K562 (cell line): ENCODE results near the gene CFAP54. TPM values are rescaled to one million over a fixed set of nuclear protein-coding genes. Genes with fewer than 3 reads are reported as not detected.
A peak's percentile ranks its signal among the peaks of the same experiment; 100 is the strongest.

Source experiments
- ELF4 ChIP-seq: fragments of 450-650 bp; formaldehyde crosslinking; IDR thresholded peaks from 2 replicates; pipeline ENCODE4 v1.4.0; 2022; ENCODE audit warnings: missing genetic modification characterization
- MCM3 ChIP-seq: fragments of 450-650 bp; IDR thresholded peaks from 2 replicates; pipeline ENCODE4 v1.6.1; 2016
- MEF2D ChIP-seq: conservative IDR thresholded peaks from 2 replicates; pipeline ENCODE4 v1.6.1; 2016; ENCODE audit warnings: low read depth, missing genetic modification characterization, missing compliant biosample characterization
- MTA2 ChIP-seq: fragments of 450-650 bp; IDR thresholded peaks from 2 replicates; pipeline ENCODE4 v1.6.1; 2016; ENCODE audit warnings: low read depth
- NCOA1 ChIP-seq: fragments of 450-650 bp; IDR thresholded peaks from 2 replicates; pipeline ENCODE4 v1.6.1; 2016; ENCODE audit warnings: low read depth
- POLR3A ChIP-seq: IDR thresholded peaks from 2 replicates; pipeline ENCODE4 v1.6.1; 2011; ENCODE audit warnings: borderline replicate concordance, mild to moderate bottlenecking, moderate library complexity; ENCODE audit not compliant: insufficient read length, insufficient read depth; ENCODE audit errors: extremely low read depth
- SIN3A ChIP-seq, 2 experiments: fragments of 150-350 bp in 1 of 2; IDR thresholded peaks; 2 replicates each; pipeline ENCODE4 v1.6.1; 2011 to 2016; ENCODE audit warnings: borderline replicate concordance in 2 of 2, low read depth in 2 of 2, low read length in 2 of 2, mild to moderate bottlenecking in 2 of 2, moderate library complexity in 2 of 2; ENCODE audit not compliant: control insufficient read depth in 1 of 2
- SNIP1 ChIP-seq: fragments of 450-650 bp; IDR thresholded peaks from 2 replicates; pipeline ENCODE4 v1.7.1; 2017; ENCODE audit warnings: low read depth, mild to moderate bottlenecking
- STAT5A ChIP-seq: IDR thresholded peaks from 2 replicates; pipeline ENCODE4 v1.6.1; 2012; ENCODE audit warnings: low read length, inconsistent platforms, borderline replicate concordance
- TSC22D4 ChIP-seq: fragments of 450-650 bp; IDR thresholded peaks from 2 replicates; pipeline ENCODE4 v1.6.1; 2016; ENCODE audit warnings: missing genetic modification characterization, missing biosample characterization, control low read depth
- ZNF133 ChIP-seq: fragments of 250-450 bp; sonication (Bioruptor Pico); IDR thresholded peaks from 2 replicates; pipeline ENCODE4 v1.4.0; 2020; ENCODE audit warnings: mild to moderate bottlenecking
- ZNF586 ChIP-seq: fragments of 450-650 bp; formaldehyde crosslinking; conservative IDR thresholded peaks from 2 replicates; pipeline ENCODE4 v1.4.0; 2020; ENCODE audit warnings: mild to moderate bottlenecking, moderate library complexity
- polyA plus RNA-seq, 8 experiments: library from polyadenylated mRNA; depleted of rRNA in 4 of 8; stranded (reverse) in 5 of 8; unstranded in 3 of 8; fragments of >200 nt; fragmentation: Nextera tagmentation in 2 of 8; fragmentation: Illumina TruSeq in 1 of 8; extraction: Ambion mirVana in 2 of 8; extraction: Trizol in 1 of 8; gene quantifications; 2 replicates each; pipeline versions ENCODE4 v1.2.1 to v1.2.3, GENCODE V29; 2011 to 2014; ENCODE audit warnings: inconsistent platforms in 1 of 8, missing spikeins in 1 of 8
- total RNA-seq, 7 experiments: library from RNA; depleted of rRNA in 6 of 7; stranded (reverse); fragments of >200 nt in 6 of 7; fragmentation: Illumina TruSeq in 2 of 7; extraction: Trizol in 2 of 7; gene quantifications; 2 replicates each; pipeline versions ENCODE4 v1.2.1 to v1.2.3, GENCODE V29; 2011 to 2021; ENCODE audit warnings: low replicate concordance in 1 of 7
- TF ChIP-seq, protein P1 (sequence below), 2 experiments: fragments of 450-650 bp; IDR thresholded peaks; 2 replicates each; pipeline ENCODE4 v1.6.1; 2016
- TF ChIP-seq, protein P2 (sequence below): sonication (generic); formaldehyde crosslinking; IDR thresholded peaks from 2 replicates; pipeline ENCODE4 v1.8.0; 2022; ENCODE audit warnings: missing genetic modification reagents, mild to moderate bottlenecking, borderline replicate concordance
- TF ChIP-seq, protein P3 (sequence below): sonication (generic); formaldehyde crosslinking; IDR thresholded peaks from 2 replicates; pipeline ENCODE4 v1.8.1; 2023; ENCODE audit warnings: mild to moderate bottlenecking, missing genetic modification reagents
- TF ChIP-seq, protein P4 (sequence below): sonication (generic); formaldehyde crosslinking; IDR thresholded peaks from 2 replicates; pipeline ENCODE4 v1.8.0; 2022; ENCODE audit warnings: missing genetic modification reagents, mild to moderate bottlenecking, moderate library complexity, borderline replicate concordance
- TF ChIP-seq, protein P5 (sequence below): fragments of 250-450 bp; sonication (Bioruptor Pico); IDR thresholded peaks from 2 replicates; pipeline ENCODE4 v1.8.0; 2021; ENCODE audit warnings: borderline replicate concordance, mild to moderate bottlenecking, moderate library complexity; ENCODE audit not compliant: poor library complexity, severe bottlenecking
- TF ChIP-seq, protein P6 (sequence below): IDR thresholded peaks from 2 replicates; pipeline ENCODE4 v1.6.1; 2016; ENCODE audit warnings: missing genetic modification characterization, missing compliant biosample characterization

Gene CFAP54
- total and polyA plus RNA-seq, 9 of the 15 experiments (the other 6 are each of a cell fraction or from before 2014, with no cell fraction given): 0.03 to 0.23 (median 0.10) TPM; not detected in 3

DNA sequence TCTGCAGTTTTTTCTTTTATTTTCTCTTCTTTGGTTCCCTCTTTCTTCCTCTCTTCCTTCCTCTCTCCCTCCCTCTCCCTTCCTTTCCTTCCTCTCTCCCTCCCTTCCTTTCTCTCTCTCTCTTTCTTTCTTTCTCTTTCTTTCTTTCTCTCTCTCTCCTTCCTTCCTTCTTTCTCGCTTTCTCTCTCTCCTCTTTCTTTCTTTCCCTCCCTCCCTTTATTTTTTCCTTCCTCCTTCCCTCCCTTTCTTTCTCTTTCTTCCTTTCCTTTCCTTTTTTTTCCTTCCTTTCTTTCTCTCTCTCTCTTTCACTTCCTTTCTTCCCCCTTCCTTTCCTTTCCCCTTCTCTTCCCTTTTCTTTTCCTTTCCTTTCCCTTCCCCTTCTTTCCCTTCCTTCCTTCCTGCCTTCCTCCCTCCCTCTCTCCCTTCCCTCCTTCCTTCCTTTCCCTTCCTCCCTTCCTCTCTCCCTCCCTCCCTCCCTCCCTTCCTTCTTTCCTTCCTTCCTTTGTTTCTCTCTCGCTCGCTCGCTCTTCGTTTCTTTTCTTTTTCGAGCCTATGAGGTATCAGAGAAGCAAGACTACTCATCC lies 13.7 kb downstream of the CFAP54 start (continued):
- TF ChIP-seq STAT5A: no peak
- no peak for TF ChIP-seq TSC22D4
- TF ChIP-seq, protein P1, sequence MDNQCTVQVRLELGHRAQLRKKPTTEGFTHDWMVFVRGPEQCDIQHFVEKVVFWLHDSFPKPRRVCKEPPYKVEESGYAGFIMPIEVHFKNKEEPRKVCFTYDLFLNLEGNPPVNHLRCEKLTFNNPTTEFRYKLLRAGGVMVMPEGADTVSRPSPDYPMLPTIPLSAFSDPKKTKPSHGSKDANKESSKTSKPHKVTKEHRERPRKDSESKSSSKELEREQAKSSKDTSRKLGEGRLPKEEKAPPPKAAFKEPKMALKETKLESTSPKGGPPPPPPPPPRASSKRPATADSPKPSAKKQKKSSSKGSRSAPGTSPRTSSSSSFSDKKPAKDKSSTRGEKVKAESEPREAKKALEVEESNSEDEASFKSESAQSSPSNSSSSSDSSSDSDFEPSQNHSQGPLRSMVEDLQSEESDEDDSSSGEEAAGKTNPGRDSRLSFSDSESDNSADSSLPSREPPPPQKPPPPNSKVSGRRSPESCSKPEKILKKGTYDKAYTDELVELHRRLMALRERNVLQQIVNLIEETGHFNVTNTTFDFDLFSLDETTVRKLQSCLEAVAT (IDR thresholded peaks at IDR 0.05): 0 out of 4 replicates have a peak, but pooled peaks of 1 of the 2 experiments have one; percentile 35
- no peak for TF ChIP-seq MEF2D (tag)
- TF ChIP-seq, protein P2, sequence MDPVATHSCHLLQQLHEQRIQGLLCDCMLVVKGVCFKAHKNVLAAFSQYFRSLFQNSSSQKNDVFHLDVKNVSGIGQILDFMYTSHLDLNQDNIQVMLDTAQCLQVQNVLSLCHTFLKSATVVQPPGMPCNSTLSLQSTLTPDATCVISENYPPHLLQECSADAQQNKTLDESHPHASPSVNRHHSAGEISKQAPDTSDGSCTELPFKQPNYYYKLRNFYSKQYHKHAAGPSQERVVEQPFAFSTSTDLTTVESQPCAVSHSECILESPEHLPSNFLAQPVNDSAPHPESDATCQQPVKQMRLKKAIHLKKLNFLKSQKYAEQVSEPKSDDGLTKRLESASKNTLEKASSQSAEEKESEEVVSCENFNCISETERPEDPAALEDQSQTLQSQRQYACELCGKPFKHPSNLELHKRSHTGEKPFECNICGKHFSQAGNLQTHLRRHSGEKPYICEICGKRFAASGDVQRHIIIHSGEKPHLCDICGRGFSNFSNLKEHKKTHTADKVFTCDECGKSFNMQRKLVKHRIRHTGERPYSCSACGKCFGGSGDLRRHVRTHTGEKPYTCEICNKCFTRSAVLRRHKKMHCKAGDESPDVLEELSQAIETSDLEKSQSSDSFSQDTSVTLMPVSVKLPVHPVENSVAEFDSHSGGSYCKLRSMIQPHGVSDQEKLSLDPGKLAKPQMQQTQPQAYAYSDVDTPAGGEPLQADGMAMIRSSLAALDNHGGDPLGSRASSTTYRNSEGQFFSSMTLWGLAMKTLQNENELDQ (CRISPR knock-in tag): no peak
- TF ChIP-seq ZNF586: no peak
- no peak for TF ChIP-seq SNIP1
- TF ChIP-seq POLR3A: no peak
- TF ChIP-seq, protein P3, sequence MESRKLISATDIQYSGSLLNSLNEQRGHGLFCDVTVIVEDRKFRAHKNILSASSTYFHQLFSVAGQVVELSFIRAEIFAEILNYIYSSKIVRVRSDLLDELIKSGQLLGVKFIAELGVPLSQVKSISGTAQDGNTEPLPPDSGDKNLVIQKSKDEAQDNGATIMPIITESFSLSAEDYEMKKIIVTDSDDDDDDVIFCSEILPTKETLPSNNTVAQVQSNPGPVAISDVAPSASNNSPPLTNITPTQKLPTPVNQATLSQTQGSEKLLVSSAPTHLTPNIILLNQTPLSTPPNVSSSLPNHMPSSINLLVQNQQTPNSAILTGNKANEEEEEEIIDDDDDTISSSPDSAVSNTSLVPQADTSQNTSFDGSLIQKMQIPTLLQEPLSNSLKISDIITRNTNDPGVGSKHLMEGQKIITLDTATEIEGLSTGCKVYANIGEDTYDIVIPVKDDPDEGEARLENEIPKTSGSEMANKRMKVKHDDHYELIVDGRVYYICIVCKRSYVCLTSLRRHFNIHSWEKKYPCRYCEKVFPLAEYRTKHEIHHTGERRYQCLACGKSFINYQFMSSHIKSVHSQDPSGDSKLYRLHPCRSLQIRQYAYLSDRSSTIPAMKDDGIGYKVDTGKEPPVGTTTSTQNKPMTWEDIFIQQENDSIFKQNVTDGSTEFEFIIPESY (CRISPR knock-in tag): no peak
- TF ChIP-seq, protein P4, sequence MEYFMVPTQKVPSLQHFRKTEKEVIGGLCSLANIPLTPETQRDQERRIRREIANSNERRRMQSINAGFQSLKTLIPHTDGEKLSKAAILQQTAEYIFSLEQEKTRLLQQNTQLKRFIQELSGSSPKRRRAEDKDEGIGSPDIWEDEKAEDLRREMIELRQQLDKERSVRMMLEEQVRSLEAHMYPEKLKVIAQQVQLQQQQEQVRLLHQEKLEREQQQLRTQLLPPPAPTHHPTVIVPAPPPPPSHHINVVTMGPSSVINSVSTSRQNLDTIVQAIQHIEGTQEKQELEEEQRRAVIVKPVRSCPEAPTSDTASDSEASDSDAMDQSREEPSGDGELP (CRISPR knock-in tag): no peak
- TF ChIP-seq ELF4 (CRISPR knock-in tag): no peak; the same call in 1 of the 2 replicates
- no peak for TF ChIP-seq MCM3
- TF ChIP-seq, protein P5, sequence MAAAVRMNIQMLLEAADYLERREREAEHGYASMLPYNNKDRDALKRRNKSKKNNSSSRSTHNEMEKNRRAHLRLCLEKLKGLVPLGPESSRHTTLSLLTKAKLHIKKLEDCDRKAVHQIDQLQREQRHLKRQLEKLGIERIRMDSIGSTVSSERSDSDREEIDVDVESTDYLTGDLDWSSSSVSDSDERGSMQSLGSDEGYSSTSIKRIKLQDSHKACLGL (CRISPR knock-in tag): no peak
- no peak for TF ChIP-seq SIN3A (IDR thresholded peaks at IDR 0.05; ENCODE audit: borderline replicate concordance in 2 of 2, control insufficient read depth in 1 of 2, low read depth in 2 of 2, low read length in 2 of 2)
- TF ChIP-seq, protein P6, sequence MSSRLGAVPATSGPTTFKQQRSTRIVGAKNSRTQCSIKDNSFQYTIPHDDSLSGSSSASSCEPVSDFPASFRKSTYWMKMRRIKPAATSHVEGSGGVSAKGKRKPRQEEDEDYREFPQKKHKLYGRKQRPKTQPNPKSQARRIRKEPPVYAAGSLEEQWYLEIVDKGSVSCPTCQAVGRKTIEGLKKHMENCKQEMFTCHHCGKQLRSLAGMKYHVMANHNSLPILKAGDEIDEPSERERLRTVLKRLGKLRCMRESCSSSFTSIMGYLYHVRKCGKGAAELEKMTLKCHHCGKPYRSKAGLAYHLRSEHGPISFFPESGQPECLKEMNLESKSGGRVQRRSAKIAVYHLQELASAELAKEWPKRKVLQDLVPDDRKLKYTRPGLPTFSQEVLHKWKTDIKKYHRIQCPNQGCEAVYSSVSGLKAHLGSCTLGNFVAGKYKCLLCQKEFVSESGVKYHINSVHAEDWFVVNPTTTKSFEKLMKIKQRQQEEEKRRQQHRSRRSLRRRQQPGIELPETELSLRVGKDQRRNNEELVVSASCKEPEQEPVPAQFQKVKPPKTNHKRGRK (tag): peak; percentile 99
- 0 out of 2 replicates have a peak, but pooled peaks have one; percentile 14 for TF ChIP-seq MTA2
- TF ChIP-seq NCOA1: no peak
- no peak for TF ChIP-seq ZNF133 (CRISPR knock-in tag)
